ES-I3 (cell line): Measurements from ENCODE around the gene NECTIN1.

Source experiments
- H3K36me3 ChIP-seq: 2 replicates; pipeline ENCODE4 v1.6.1; 2013; ENCODE audit warnings: mild to moderate bottlenecking, low read length, control low read depth, moderate library complexity; ENCODE audit not compliant: insufficient read depth
- H3K4me1 ChIP-seq: 2 replicates; pipeline ENCODE4 v1.6.1; 2013; ENCODE audit warnings: mild to moderate bottlenecking, control low read depth, low read length; ENCODE audit not compliant: insufficient read depth
- H3K9ac ChIP-seq: 2 replicates; pipeline ENCODE4 v1.6.1; 2013; ENCODE audit warnings: low read depth, mild to moderate bottlenecking, low read length, moderate library complexity
- H3K9me3 ChIP-seq: 2 replicates; pipeline ENCODE4 v1.6.1; 2013; ENCODE audit warnings: mild to moderate bottlenecking, low read length, moderate library complexity; ENCODE audit not compliant: control insufficient read depth, insufficient read depth

NECTIN1 gene

DNA sequence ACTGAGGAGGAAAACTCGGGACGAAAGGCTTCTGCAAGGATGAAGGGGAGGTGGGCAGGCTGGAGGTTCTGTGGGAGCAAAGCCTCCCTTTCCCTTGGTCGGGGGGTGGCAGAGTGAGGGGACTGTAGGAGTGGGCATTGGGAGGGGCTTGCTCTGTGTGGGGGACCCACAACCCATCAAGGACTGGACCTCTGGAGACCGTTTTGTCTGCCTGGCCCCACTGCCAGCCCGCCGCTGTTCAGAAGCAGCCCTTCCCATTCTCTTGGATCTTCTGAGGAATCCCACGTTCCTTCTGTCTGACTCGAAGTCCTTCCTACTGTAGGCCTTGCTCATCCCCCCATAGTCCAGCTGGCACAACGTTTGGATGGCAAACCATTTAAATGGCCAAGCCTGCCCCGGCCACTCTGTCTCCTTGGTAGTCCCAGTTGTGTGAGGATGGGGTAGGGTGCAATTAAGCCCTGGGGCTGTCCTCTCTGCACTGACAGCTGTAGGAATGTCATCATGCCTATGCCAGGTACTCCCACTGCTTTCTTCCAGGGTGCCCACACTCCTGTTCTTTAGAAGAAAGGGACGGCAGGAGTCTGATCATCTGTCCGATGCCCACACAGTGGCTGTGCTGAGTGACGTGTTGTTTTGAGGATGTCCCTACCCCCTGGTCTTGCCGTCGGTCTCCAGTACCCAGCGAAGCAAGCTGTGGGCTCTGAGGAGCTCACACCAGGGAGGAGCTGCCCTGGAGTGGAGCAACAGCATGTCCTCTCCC, 17.0 kb upstream of the NECTIN1 start:
- Histone ChIP-seq H3K9me3 (no peaks in the 10 kb centered on the region), H3K4me1 (peaks cover 4% of the 10 kb centered on the region; the same call in 1 of the 2 replicates)

GRCh38 chr11:119745112-119745511, 16.1 kb upstream of the NECTIN1 start:
- Histone ChIP-seq H3K4me1 (peaks cover 4% of the 10 kb centered on the region; the same call in 1 of the 2 replicates), H3K9ac (no peak overlapping the region), H3K36me3 (no peaks in the 10 kb centered on the region), H3K9me3 (no peaks in the 10 kb centered on the region)

More for the DNA sequence above, 17.0 kb upstream of the NECTIN1 start:
- H3K36me3 ChIP-seq: no peaks in the 10 kb centered on the region
- H3K9ac ChIP-seq: no peak overlapping the region

DNA sequence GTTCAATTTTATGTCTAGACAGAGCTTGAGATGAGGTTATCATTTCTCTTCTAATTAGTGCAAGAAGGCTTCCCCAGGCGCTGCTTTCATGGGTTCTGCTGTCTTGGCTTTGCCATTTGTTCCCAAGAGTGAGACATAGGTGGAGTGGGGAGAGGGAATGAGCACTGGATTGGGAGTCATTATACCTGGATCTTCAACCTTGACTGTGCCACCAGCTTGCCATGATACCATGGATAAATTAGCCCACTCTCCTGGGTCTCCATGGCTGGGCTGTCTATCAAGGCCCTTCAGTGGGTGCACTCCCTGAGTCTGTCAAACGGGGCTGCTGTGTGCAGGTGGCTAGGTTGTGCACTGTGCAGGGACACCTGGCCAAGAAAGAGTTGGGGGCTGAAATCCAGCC, 15.6 kb upstream of the NECTIN1 start:
- Histone ChIP-seq H3K9me3 (no peaks in the 10 kb centered on the region), H3K36me3 (no peaks in the 10 kb centered on the region), H3K9ac (no peak overlapping the region), H3K4me1 (peaks cover 4% of the 10 kb centered on the region; the same call in 1 of the 2 replicates)

DNA sequence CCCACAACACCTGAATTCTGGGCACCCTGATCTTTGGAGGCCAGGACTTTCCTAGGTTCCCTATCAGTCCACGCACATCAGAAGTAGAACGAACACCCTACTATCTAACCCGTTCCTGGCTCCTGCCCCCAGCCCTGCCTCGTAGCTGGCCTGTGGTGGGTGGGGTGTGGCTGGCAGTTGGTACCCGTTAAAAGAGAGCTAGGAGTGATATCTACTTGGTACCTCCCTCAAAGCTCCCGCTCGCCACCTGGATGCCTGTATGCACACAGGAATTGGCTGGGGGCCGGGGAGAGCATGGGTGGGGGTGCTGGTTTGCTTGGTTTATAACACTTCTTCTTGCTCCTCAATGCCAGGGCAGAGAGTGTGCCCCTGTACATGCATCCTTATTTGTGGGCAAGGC, 14.0 kb upstream of the NECTIN1 start:
- Histone ChIP-seq H3K36me3 (no peaks in the 10 kb centered on the region; the same call in 1 of the 2 replicates), H3K4me1 (peaks cover 4% of the 10 kb centered on the region; the same call in 1 of the 2 replicates), H3K9me3 (no peaks in the 10 kb centered on the region), H3K9ac (peak overlapping the region; percentile 61; the same call in 1 of the 2 replicates)

GRCh38 chr11:119742263-119742861, 13.4 kb upstream of the NECTIN1 start:
- Histone ChIP-seq H3K4me1 (peaks cover 4% of the 10 kb centered on the region; the same call in 1 of the 2 replicates), H3K36me3 (no peaks in the 10 kb centered on the region; the same call in 1 of the 2 replicates), H3K9ac (peak overlapping the region; percentile 61), H3K9me3 (no peaks in the 10 kb centered on the region)

GRCh38 chr11:119741369-119742262, 12.6 kb upstream of the NECTIN1 start:
- no peaks in the 10 kb centered on the region; the same call in 1 of the 2 replicates for H3K36me3 ChIP-seq
- H3K4me1 ChIP-seq: peaks cover 4% of the 10 kb centered on the region; the same call in 1 of the 2 replicates
- no peaks in the 10 kb centered on the region for H3K9me3 ChIP-seq
- H3K9ac ChIP-seq: peak overlapping the region; percentile 31; the same call in 1 of the 2 replicates

GRCh38 chr11:119739975-119740374, 11.0 kb upstream of the NECTIN1 start:
- Histone ChIP-seq H3K4me1 (peaks cover 4% of the 10 kb centered on the region; the same call in 1 of the 2 replicates), H3K36me3 (no peaks in the 10 kb centered on the region; the same call in 1 of the 2 replicates)

DNA sequence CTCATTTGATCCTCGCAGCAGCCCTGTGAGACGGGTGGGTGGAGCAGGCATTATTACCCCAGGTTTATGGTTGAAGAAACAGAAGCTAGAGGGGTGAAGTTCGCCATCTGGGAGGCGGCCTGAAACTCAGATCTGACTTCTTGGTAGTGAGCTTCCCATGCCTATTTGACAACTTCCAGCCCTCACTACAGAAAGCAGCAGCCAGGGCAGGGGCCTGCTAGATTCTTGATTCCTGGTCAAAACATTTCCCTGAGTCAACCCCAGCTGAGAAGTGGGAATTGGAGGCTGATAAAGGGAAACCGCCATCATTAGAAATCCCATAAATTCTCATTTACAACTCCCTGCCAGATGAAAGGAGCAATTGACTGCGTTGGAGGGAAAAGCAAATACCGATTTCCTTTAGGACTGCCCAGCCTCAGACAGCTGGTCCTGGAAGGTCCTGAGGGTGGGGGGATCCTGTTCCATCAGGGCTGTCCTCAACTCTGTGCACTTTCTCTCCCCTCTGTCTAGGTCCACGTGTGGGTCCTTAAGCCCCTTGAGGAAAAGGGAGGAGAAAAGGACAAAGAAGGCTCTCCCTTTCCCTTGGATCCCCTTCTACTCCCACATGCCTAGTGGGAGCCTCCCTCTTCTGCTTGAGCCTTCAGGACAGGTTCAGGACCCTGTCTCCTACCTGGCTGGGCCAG, 10.2 kb upstream of the NECTIN1 start:
- H3K4me1 ChIP-seq: peaks cover 4% of the 10 kb centered on the region; the same call in 1 of the 2 replicates
- no peak overlapping the region for H3K9ac ChIP-seq
- H3K36me3 ChIP-seq: no peaks in the 10 kb centered on the region; the same call in 1 of the 2 replicates
- H3K9me3 ChIP-seq: no peaks in the 10 kb centered on the region

More at GRCh38 chr11:119739975-119740374, 11.0 kb upstream of the NECTIN1 start:
- Histone ChIP-seq H3K9me3 (no peaks in the 10 kb centered on the region), H3K9ac (no peak overlapping the region)

- Histone ChIP-seq H3K36me3 (peaks cover 3% of the 10 kb centered on the region; the same call in 1 of the 2 replicates), H3K9ac (no peak overlapping the region), H3K4me1 (no peaks in the 10 kb centered on the region), H3K9me3 (no peaks in the 10 kb centered on the region)
These were observed 9.0 kb upstream of the NECTIN1 start for GRCh38 chr11:119738059-119738439.

- Histone ChIP-seq H3K9ac (no peak overlapping the region), H3K4me1 (no peaks in the 10 kb centered on the region), H3K36me3 (peaks cover 3% of the 10 kb centered on the region; the same call in 1 of the 2 replicates), H3K9me3 (no peaks in the 10 kb centered on the region)
These were observed 8.5 kb upstream of the NECTIN1 start for GRCh38 chr11:119737366-119738058.

DNA sequence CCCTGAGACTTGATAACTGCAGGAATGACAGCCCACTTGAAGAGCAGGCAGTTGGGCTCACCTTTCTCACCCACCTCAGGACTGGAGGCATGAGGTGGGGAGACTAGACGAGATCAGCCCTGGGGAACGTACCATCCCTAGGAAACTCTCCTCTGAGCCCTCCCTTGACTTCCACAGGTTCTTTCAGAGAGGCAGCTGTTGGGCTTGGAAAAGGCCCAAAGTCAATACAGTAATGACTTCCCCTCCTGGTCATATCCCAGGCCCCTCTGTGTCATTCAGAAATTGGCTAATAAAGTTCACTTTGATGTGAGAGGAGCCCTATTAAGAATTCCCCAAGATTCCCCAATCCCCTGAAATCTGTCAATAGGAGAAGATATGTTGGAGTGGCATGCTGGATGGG, 5.8 kb upstream of the NECTIN1 start:
- Histone ChIP-seq H3K36me3 (peaks cover 3% of the 10 kb centered on the region; the same call in 1 of the 2 replicates), H3K4me1 (peaks cover 10% of the 10 kb centered on the region; the same call in 1 of the 2 replicates), H3K9me3 (no peaks in the 10 kb centered on the region)

GRCh38 chr11:119730789-119731386, 1.9 kb upstream of the NECTIN1 start:
- Histone ChIP-seq H3K9me3 (no peaks in the 10 kb centered on the region), H3K36me3 (0 out of 2 replicates have a peak, but pooled peaks cover 3% of the 10 kb centered on the region), H3K4me1 (peaks cover 13% of the 10 kb centered on the region; the same call in 1 of the 2 replicates), H3K9ac (no peak overlapping the region; the same call in 1 of the 2 replicates)

More for the DNA sequence above, 5.8 kb upstream of the NECTIN1 start:
- no peak overlapping the region for H3K9ac ChIP-seq
